SW480 (cell line): ENCODE data around the gene PRDM5.

Source experiments
- DNase-seq: peaks from one replicate; pipeline ENCODE4 v3.0.0-alpha.2; 2016; ENCODE audit warnings: low spot score

The PRDM5 gene

DNA sequence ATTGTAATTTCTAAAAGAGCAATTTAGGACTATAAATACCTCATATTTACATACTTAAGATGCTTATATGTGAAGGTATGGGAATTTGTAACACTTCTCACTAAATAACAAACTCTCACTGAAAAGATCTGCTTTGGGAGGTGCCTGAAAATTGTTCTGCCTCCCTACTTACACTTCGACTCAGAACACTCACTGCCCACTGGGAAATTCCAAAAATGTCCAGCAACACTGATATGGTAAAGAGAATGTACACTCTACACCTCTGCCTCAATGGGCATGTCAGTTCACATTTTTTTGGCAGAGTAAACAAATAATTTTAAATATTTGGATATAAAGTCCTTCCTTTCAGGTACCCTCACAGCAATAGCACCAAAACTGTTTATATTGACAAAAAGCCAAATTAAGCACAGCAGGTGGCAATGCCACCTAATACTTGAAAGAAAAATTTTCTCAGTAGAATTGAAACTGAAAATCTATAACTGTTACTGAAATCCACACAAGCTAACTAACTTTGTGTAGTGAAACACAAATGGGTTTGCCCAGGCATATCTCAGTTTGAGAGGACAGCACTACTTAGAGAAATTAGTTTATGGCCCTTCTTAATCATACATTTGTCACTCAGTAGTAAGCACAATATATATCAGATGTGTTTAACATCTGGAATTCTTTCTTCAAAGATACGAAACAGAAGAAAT is 67.1 kb downstream of the PRDM5 start:
- no peak for DNase-seq

GRCh38 chr4:120853161-120853935 is 69.2 kb downstream of the PRDM5 start:
- DNase-seq: no peak

DNA sequence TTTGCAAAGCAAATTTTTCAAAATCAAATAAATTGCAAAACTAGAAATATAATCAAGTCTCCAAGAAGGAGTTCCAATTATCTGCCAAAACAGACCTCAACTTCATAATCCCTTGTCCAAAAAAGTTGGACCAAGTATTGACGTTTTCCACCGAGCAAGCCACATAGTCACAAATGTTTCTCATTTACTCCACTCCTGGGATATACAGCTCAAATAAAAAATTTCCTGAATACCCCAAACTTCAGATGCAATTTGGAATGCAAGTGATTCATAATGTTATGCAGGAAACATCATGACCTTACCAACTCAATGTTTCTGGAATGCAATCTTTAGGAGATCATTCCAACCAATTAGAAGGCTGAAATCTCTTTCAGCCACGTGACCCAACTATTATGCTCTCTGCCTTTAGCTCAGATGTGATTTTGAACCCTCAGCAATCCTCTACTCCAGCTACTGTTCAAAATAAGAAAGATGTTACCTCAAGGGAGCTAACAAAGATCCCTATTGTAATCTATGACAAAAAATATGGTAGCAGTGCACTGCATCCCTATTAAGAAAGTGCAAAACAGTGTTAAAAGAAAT is 72.4 kb downstream of the PRDM5 start:
- DNase-seq: no peak

- no peak for DNase-seq
Measured at GRCh38 chr4:120847019-120847582, 75.4 kb downstream of the PRDM5 start.

DNA sequence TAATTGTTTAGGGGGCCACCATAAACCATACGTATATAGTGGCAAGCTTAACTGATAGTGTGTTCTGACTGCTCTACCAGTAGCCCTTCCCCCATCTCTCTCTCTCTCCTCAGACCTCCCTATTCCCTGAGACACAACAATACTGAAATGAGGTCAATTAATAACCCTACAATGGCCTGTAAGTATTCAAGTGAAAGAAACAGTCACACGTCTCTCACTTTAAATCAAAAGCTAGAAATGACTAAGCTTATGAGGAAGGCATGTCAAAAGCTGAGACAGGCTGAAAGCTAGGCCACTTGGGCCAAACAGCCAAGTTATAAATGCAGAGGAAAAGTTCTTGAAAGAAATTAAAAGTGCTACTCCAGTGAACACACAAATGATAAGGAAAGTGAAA is 78.0 kb downstream of the PRDM5 start:
- no peak for DNase-seq

DNA sequence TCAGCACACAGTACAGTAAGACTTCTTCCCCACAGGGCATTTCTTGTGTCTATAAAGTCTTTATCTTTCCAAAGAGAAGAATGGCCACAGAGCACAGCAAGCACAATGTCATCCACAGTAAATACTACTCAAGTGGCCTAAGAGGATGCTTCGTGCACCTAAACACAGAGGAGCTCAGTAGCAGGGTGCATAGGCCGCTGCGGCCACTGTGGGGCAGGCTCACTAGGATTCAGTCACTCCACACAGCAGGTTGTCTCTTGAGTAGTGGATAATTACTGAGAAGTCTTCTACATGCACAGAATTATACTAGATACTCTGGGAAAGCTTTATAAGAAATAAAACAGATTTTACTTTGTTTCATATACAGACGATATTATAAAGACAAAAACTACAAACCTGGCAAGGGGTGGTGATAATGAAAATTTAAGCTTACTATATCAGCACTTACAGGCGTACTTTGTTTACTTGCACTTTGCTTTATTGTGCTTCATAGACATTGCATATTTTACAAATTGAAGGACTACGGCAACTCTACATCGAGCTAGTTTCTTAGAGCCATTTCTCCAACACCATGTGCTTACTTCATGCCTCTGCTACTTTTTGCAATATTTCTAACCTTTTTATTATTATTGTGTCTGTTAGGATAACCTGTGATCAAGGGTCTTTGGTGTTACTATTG is 78.5 kb downstream of the PRDM5 start:
- no peak for DNase-seq

DNA sequence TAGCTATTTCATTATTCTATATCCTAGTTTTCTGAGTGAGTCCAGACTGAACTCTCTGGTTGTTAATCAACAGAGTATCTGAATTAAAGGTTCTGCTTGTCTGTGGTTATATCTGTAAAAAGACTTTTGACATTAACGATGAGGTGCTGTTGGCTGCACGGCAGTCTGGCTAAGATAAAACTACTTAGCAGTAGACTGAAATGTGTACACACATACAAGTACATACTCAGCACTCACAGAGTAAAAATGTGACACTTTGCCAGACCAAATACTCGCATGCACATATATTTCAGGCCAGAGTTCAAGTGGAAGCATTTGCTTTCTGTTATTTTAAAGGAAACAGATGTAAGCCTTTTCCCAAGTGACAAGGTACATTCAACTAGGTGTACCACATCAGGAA is 80.5 kb downstream of the PRDM5 start:
- DNase-seq: no peak

GRCh38 chr4:120841580-120841979 is 80.9 kb downstream of the PRDM5 start:
- no peak for DNase-seq

DNA sequence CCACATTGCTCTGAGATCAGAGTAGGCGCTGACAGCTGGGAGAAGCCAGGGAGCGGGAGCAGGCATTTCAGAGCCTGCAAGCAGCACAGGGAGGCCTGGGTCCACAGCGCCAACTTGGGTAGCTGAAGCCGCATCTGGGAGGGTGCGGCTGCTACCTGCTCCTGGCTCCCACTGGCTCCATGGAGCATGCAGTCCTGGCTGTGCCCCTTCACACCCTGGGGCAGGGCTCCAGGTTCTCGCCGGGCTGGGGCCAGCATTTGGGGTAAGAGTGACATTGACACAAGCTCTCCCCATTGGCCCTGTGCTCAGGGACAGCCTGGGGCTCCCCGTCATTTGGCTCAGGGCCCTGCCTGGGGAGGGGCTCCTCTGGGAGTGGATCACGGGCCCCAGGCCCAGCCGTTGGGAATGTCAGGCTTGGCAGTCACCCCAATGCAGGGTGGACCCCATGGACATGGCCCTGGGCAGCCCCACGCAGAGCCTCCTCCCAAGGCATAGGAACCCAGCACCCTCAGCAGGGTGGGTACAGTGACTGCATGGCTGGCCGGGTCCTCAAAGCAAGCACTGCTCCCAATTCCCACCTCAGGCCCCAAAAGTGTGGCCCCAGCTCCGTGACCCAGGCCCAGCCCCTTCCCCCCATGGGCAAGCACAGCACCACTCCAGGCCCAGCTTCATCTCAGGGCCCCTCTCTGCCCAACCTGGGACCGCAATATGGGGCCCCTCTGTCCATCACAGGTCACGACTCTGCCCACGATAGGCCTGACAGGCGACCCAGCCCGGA is 82.4 kb downstream of the PRDM5 start:
- no peak for DNase-seq

DNA sequence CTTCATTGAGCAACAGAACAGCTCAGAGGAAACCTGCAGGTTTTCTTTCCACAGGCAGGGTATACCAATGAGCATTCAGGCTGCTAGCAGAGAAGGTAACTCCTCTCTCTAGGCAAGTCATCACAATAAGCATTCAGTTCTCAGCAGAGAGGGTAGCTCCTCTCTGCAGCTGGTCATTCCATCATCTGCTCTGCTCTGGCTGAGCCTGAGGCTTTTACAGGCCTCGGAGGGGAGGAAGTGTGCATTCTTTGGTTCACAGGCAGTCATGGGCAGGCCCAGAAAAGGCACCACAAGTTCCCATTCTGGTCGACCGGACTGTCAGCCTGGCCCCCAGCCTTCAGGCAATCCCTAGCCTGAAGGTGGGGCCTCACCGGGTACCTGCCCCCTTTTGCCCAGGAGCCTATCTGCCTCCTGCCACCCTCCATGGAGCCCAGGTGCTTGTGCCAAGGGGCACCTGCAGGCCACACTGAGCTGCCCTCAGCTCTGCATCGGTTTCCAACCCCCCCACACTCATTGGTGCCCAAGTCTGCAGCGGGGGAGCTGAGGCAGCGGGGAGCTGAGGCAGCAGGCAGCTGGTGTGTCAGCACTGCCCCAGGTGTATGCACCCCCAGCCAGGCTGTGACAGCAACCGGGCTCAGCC is 83.1 kb downstream of the PRDM5 start:
- no peak for DNase-seq

- DNase-seq: no peak
Measured at GRCh38 chr4:120838784-120839183, 83.7 kb downstream of the PRDM5 start.

DNA sequence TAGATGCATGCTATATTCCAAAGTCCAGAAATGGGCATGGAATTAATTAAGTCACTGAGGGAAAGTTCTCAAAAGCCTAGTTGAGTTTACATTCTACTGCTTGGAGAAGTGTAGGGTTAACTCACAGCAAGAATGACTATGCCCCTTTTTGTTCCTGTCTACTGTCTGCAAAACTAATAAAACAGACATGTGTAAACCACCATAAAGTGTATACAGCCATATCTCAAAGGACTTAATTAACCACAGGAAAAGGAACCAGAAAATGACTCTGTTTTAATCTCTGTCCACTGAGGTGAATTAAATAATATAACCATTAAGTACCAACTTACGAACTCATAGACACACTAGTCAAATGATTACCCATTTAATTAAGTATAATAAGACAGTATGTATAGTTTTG is 84.9 kb downstream of the PRDM5 start:
- DNase-seq: no peak

DNA sequence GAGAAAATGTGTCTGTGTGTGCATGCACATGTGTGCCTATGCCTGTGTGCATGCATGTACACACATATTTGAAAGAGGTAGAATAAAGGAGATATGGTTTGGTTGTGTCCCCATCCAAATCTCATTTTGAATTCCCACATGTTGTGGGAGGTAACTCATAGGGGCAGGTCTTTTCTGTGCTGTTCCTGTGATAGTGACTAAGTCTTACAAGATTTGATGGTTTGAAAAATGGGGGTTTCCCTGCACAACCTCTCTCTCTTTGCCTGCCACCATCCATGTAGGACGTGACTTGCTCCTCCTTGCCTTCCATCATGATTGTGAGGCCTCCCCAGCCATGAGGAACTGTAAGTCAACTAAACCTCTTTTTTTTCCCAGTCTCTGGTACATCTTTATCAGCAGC is 87.2 kb downstream of the PRDM5 start:
- DNase-seq: no peak

DNA sequence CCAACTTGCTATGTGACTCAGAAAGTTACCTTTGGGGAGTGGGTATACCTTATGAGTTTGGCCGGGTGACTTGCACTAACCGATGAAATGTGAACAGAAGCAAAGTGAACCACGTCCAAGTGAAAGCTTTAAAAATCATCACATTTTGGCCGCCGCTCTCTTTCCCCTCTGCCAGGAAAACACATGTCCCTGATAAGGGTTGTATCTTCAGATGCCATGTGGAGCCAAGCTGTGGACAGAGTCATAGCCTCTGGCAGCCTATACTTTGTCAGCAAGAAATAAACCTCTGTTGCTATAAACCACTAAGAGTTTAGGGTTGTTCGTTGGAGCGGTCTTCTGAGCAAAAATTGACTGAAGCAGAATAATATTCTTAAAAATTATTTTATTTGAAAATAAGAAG is 92.3 kb downstream of the PRDM5 start:
- no peak for DNase-seq

GRCh38 chr4:120829113-120829831 is 93.3 kb downstream of the PRDM5 start:
- no peak for DNase-seq

DNA sequence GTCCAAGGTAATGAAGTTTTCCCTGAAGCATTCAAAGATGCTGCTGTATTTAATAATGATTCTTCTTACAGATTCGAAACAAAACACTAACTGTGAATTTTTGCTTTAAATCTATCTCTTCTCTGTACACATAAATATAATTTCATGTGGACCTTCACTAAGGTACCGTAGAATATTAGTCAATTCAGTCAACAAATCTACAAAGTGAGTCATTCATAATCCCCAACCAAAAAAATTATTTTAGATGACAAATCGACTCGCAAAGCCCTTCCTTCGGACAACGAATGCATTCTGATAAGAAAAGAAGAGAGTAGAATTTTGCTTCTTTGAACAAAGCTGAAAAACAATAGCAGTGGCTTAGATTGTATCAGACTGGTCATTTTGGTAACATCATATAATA is 95.7 kb downstream of the PRDM5 start:
- DNase-seq: no peak

- DNase-seq: no peak
Measured at GRCh38 chr4:120826449-120826848, 96.1 kb downstream of the PRDM5 start.

GRCh38 chr4:120824946-120825345 is 97.6 kb downstream of the PRDM5 start:
- DNase-seq: no peak

GRCh38 chr4:120821977-120822376 is 100.5 kb downstream of the PRDM5 start:
- DNase-seq: no peak

- DNase-seq: no peak
Measured at GRCh38 chr4:120821029-120821428, 101.5 kb downstream of the PRDM5 start.
